Prostate gland (tissue), 2 donors: Measurements from ENCODE around the gene WASF1. TPM values are rescaled to one million over a fixed set of nuclear protein-coding genes. Genes with fewer than 3 reads are reported as not detected.

Source experiments
- DNase-seq: peaks from one replicate; pipeline ENCODE4 v3.0.0-alpha.2; 2019; ENCODE audit warnings: low spot score
- H3K27ac ChIP-seq, 2 donors: fragments of 200-600 bp; sonication (generic); 2 replicates each; pipeline ENCODE4 v1.5.1; 2017 to 2019
- H3K27me3 ChIP-seq: fragments of 200-600 bp; sonication (generic); replicated peaks from 2 replicates; pipeline ENCODE4 v1.5.1; 2019; ENCODE audit not compliant: insufficient read depth
- H3K36me3 ChIP-seq, 2 donors: fragments of 200-600 bp; sonication (generic); 1 replicate in 1 of 2; 2 replicates in 1 of 2; pipeline versions ENCODE4 v1.5.1 to v1.8.1; 2017 to 2019
- H3K4me1 ChIP-seq: fragments of 200-600 bp; sonication (generic); replicated peaks from 2 replicates; pipeline ENCODE4 v1.5.1; 2019
- H3K4me3 ChIP-seq, 2 donors: fragments of 200-600 bp; sonication (generic); 2 replicates each; pipeline ENCODE4 v1.5.1; 2017 to 2019
- H3K9me3 ChIP-seq: fragments of 200-600 bp; sonication (generic); 2 replicates; pipeline ENCODE4 v1.5.1; 2017
- POLR2A ChIP-seq: fragments of 450-650 bp; IDR thresholded peaks from one replicate; pipeline ENCODE4 v1.6.1; 2016; ENCODE audit warnings: antibody characterized with exemption, mild to moderate bottlenecking
- POLR2AphosphoS5 ChIP-seq: sonication (generic); formaldehyde crosslinking; IDR thresholded peaks from one replicate; pipeline ENCODE4 v1.6.1; 2017; ENCODE audit warnings: antibody characterized with exemption
- WGBS: methylation state at CpG from one replicate; pipeline ENCODE4 v1.1.5; 2018; 5-methylcytosine and 5-hydroxymethylcytosine counted together
- intact Hi-C: fragments of 100-400 bp; cut with DNase I; formaldehyde crosslinking; loops from one replicate; pipeline ENCODE4 v1.14.2; 2022
- total RNA-seq, 2 donors: library from RNA; depleted of rRNA; stranded (reverse); fragments of >200 nt; gene quantifications; one replicate each; pipeline ENCODE4 v1.1.0, GENCODE V29; 2016
- TF ChIP-seq, protein P1 (sequence below), 4 experiments: fragments of 200-600 bp in 2 of 4; fragments of 450-650 bp in 2 of 4; sonication (generic) in 2 of 4; IDR thresholded peaks; 1 replicate in 3 of 4; 2 replicates in 1 of 4; pipeline ENCODE4 v1.5.1; 2016 to 2019; ENCODE audit warnings: antibody characterized with exemption in 4 of 4, mild to moderate bottlenecking in 2 of 4, moderate library complexity in 2 of 4

WASF1 gene
- total RNA-seq, 2 donors from 2014 or later: 8.0 to 56.8 TPM

- H3K27ac ChIP-seq: no peak overlapping the region
- TF ChIP-seq POLR2AphosphoS5 (no peak), POLR2A (no peak)
- TF ChIP-seq, protein P1, sequence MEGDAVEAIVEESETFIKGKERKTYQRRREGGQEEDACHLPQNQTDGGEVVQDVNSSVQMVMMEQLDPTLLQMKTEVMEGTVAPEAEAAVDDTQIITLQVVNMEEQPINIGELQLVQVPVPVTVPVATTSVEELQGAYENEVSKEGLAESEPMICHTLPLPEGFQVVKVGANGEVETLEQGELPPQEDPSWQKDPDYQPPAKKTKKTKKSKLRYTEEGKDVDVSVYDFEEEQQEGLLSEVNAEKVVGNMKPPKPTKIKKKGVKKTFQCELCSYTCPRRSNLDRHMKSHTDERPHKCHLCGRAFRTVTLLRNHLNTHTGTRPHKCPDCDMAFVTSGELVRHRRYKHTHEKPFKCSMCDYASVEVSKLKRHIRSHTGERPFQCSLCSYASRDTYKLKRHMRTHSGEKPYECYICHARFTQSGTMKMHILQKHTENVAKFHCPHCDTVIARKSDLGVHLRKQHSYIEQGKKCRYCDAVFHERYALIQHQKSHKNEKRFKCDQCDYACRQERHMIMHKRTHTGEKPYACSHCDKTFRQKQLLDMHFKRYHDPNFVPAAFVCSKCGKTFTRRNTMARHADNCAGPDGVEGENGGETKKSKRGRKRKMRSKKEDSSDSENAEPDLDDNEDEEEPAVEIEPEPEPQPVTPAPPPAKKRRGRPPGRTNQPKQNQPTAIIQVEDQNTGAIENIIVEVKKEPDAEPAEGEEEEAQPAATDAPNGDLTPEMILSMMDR (IDR thresholded peaks at IDR 0.05): no peak
- 67% methylated on average over 8 of the region's 8 CpGs for WGBS
- no peaks in the 10 kb centered on the region for H3K9me3 ChIP-seq
- H3K27me3 ChIP-seq: no peaks in the 10 kb centered on the region
- DNase-seq: no peak
- no peak overlapping the region for H3K4me3 ChIP-seq
- no peaks in the 10 kb centered on the region for H3K36me3 ChIP-seq
- H3K4me1 ChIP-seq: no peaks in the 10 kb centered on the region
- intact Hi-C loops: no loop called here
Observed at GRCh38 chr6:110116258-110116657, 63.2 kb downstream of the WASF1 start.

- no peak for DNase-seq
- intact Hi-C loops: no loop called here
- no peaks in the 10 kb centered on the region for H3K4me1 ChIP-seq
- no peaks in the 10 kb centered on the region for H3K27me3 ChIP-seq
- H3K36me3 ChIP-seq: no peaks in the 10 kb centered on the region
- no peaks in the 10 kb centered on the region for H3K9me3 ChIP-seq
- no peak overlapping the region for H3K27ac ChIP-seq
- TF ChIP-seq, protein P1 (IDR thresholded peaks at IDR 0.05): no peak
- no peak for TF ChIP-seq POLR2AphosphoS5
- TF ChIP-seq POLR2A: no peak
- H3K4me3 ChIP-seq: no peak overlapping the region
Observed at GRCh38 chr6:110114004-110114403, 65.5 kb downstream of the WASF1 start.

DNA sequence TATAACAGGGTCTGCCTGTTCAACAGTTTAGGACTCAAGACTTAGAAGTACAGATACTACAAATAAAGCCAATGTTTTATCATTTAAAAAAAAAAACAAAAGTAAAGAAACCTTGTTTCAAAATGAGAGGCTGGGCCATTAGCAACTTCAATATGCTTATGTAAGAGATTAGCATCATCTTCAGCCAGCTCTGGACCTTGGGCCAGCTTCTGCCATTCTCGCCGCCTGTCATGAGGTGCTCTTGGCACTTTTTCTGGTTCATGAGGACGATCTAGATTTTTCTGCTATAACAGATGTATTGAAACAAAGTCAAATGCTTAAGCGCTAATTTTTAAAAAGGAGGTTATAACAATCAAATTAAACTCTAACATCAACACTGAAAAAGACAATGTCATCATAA is 74.2 kb downstream of the WASF1 start:
- intact Hi-C loops: no loop called here
- Histone ChIP-seq H3K9me3 (no peaks in the 10 kb centered on the region), H3K4me1 (no peaks in the 10 kb centered on the region), H3K4me3 (no peak overlapping the region), H3K27ac (no peak overlapping the region), H3K27me3 (no peaks in the 10 kb centered on the region), H3K36me3 (no peaks in the 10 kb centered on the region)
- no peak for DNase-seq
- WGBS: 94% methylated on average over 4 of the region's 4 CpGs
- no peak for TF ChIP-seq POLR2AphosphoS5
- TF ChIP-seq, protein P1 (IDR thresholded peaks at IDR 0.05): no peak
- no peak for TF ChIP-seq POLR2A

- H3K9me3 ChIP-seq: no peaks in the 10 kb centered on the region
- 95% methylated on average over 4 of the region's 4 CpGs for WGBS
- H3K27ac ChIP-seq: no peak overlapping the region
- TF ChIP-seq, protein P1 (IDR thresholded peaks at IDR 0.05): no peak
- TF ChIP-seq POLR2A (no peak), POLR2AphosphoS5 (no peak)
- no peaks in the 10 kb centered on the region for H3K36me3 ChIP-seq
- no peaks in the 10 kb centered on the region for H3K27me3 ChIP-seq
- H3K4me3 ChIP-seq: no peak overlapping the region
- no peak for DNase-seq
- H3K4me1 ChIP-seq: no peaks in the 10 kb centered on the region
- intact Hi-C loops: no loop called here
Observed at GRCh38 chr6:110103260-110103659, 76.2 kb downstream of the WASF1 start.

GRCh38 chr6:110102411-110102810 is 77.1 kb downstream of the WASF1 start:
- H3K27me3 ChIP-seq: no peaks in the 10 kb centered on the region
- DNase-seq: no peak
- intact Hi-C loops: no loop called here
- H3K4me3 ChIP-seq: no peak overlapping the region
- TF ChIP-seq, protein P1 (IDR thresholded peaks at IDR 0.05): no peak
- no peak for TF ChIP-seq POLR2A
- TF ChIP-seq POLR2AphosphoS5: no peak
- H3K4me1 ChIP-seq: no peaks in the 10 kb centered on the region
- no peak overlapping the region for H3K27ac ChIP-seq
- no peaks in the 10 kb centered on the region for H3K9me3 ChIP-seq
- no peaks in the 10 kb centered on the region for H3K36me3 ChIP-seq
